ENCODE data around the gene OSBPL1A.

DNA sequence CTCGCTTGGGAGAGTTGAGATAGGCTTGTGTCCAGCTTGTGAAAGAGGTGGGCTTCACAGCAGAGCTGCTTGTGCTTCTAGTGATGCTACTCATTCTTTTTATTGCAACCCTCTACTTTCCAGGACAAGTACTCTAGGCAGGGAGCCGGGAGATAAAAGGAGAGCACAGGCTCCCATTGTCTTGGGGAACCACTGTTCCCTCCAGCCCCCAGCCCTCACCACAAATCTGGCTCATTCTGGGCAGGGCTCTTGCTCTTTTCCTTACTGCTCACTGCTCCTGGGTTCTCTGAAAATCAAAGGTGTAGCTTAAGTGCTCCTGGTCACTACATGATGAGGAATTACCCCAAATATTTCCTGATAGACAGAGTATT is 177.3 kb downstream of the OSBPL1A start:
- TF ChIP-seq, protein P1, sequence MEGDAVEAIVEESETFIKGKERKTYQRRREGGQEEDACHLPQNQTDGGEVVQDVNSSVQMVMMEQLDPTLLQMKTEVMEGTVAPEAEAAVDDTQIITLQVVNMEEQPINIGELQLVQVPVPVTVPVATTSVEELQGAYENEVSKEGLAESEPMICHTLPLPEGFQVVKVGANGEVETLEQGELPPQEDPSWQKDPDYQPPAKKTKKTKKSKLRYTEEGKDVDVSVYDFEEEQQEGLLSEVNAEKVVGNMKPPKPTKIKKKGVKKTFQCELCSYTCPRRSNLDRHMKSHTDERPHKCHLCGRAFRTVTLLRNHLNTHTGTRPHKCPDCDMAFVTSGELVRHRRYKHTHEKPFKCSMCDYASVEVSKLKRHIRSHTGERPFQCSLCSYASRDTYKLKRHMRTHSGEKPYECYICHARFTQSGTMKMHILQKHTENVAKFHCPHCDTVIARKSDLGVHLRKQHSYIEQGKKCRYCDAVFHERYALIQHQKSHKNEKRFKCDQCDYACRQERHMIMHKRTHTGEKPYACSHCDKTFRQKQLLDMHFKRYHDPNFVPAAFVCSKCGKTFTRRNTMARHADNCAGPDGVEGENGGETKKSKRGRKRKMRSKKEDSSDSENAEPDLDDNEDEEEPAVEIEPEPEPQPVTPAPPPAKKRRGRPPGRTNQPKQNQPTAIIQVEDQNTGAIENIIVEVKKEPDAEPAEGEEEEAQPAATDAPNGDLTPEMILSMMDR (IDR thresholded peaks at IDR 0.05; ENCODE audit: low read depth, low read length), result no peak
- TF ChIP-seq EZH2phosphoT487 (IDR thresholded peaks at IDR 0.05; ENCODE audit: low read depth), result no peak

All from OCI-LY3 (cell line).